ENCODE data around the gene MYO16.

Gene MYO16

DNA sequence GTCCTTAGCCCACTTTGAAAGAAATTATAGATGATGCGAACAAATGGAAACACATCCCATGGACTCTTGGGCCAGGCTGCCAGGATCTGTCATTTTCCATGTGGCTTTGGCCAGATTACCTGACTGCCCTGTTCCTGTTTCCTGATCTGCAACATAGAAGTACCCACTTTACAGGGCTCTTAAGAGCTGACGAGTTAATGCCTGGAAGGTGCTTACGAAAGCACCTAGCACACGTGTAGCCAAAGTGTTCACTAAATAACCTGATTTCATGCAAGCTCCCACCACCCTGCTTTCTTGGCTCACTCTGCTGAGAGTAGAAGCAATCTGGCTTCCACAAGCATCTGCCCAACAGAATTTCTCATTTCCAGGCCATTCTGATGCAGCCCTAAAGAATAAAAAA lies 575.2 kb downstream of the MYO16 start:
- Histone ChIP-seq H3K27ac (ENCODE audit: poor library complexity, severe bottlenecking) (no peak overlapping the region), H3K4me1 (ENCODE audit: insufficient read depth, poor library complexity, severe bottlenecking) (no peaks in the 10 kb centered on the region), H3K27me3 (ENCODE audit: insufficient read depth, poor library complexity, severe bottlenecking) (no peaks in the 10 kb centered on the region), H3K4me3 (ENCODE audit: severe bottlenecking) (no peak overlapping the region), H3K9me3 (ENCODE audit: severe bottlenecking) (no peaks in the 10 kb centered on the region), H3K36me3 (ENCODE audit: low read depth) (no peaks in the 10 kb centered on the region)
- DNase-seq (ENCODE audit: low spot score) = no peak
- TF ChIP-seq, protein P1, sequence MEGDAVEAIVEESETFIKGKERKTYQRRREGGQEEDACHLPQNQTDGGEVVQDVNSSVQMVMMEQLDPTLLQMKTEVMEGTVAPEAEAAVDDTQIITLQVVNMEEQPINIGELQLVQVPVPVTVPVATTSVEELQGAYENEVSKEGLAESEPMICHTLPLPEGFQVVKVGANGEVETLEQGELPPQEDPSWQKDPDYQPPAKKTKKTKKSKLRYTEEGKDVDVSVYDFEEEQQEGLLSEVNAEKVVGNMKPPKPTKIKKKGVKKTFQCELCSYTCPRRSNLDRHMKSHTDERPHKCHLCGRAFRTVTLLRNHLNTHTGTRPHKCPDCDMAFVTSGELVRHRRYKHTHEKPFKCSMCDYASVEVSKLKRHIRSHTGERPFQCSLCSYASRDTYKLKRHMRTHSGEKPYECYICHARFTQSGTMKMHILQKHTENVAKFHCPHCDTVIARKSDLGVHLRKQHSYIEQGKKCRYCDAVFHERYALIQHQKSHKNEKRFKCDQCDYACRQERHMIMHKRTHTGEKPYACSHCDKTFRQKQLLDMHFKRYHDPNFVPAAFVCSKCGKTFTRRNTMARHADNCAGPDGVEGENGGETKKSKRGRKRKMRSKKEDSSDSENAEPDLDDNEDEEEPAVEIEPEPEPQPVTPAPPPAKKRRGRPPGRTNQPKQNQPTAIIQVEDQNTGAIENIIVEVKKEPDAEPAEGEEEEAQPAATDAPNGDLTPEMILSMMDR (IDR thresholded peaks at IDR 0.05; ENCODE audit: poor library complexity, severe bottlenecking) = no peak
- no peak for ATAC-seq (ENCODE audit: low read depth)

DNA sequence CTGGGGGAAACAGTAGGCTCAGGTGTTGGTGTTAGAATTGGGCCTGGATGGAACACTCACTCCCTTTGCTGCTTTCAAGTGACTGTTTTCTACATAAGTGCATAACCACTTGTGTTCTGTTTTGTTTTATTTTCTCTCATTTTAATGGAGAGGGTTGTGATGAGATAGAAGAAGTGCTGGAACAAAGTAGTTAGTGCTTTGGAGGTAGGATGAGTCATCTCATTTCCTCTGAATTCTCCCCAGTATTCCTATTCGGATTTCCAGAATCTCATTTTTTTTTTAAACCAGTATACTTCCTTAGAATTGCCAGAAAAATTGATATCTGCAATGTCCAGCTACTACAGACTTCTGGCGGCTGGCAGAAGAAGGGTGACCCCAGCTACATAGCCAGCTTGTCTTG lies 575.9 kb downstream of the MYO16 start:
- H3K27me3 ChIP-seq (ENCODE audit: insufficient read depth, poor library complexity, severe bottlenecking) = no peaks in the 10 kb centered on the region
- no peaks in the 10 kb centered on the region for H3K9me3 ChIP-seq (ENCODE audit: severe bottlenecking)
- no peaks in the 10 kb centered on the region for H3K4me1 ChIP-seq (ENCODE audit: insufficient read depth, poor library complexity, severe bottlenecking)
- no peak for ATAC-seq (ENCODE audit: low read depth)
- no peak overlapping the region for H3K4me3 ChIP-seq (ENCODE audit: severe bottlenecking)
- H3K36me3 ChIP-seq (ENCODE audit: low read depth) = no peaks in the 10 kb centered on the region
- no peak overlapping the region for H3K27ac ChIP-seq (ENCODE audit: poor library complexity, severe bottlenecking)
- no peak for DNase-seq (ENCODE audit: low spot score)
- TF ChIP-seq, protein P1 (IDR thresholded peaks at IDR 0.05; ENCODE audit: poor library complexity, severe bottlenecking) = no peak

DNA sequence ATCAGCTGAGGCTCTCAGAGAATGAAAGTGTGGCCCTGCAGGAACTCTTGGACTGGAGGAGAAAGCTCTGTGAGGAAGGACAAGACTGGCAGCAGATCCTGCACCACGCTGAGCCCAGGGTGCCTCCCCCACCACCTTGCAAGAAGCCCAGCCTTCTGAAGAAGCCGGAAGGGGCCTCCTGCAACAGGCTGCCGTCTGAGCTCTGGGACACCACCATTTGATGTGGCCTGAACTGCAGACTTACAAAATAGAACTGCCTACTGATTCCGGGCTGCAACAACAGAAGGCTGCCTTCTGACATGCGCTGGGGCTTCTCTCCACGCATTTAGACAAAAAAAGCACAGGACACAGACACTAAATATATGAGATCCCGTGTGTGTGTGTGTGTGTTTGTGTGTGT lies 577.2 kb downstream of the MYO16 start:
- peaks cover 10% of the 10 kb centered on the region for H3K4me1 ChIP-seq (ENCODE audit: insufficient read depth, poor library complexity, severe bottlenecking)
- no peaks in the 10 kb centered on the region for H3K27me3 ChIP-seq (ENCODE audit: insufficient read depth, poor library complexity, severe bottlenecking)
- DNase-seq (ENCODE audit: low spot score) (no peak), ATAC-seq (ENCODE audit: low read depth) (no peak)
- H3K36me3 ChIP-seq (ENCODE audit: low read depth) = no peaks in the 10 kb centered on the region
- H3K9me3 ChIP-seq (ENCODE audit: severe bottlenecking) = no peaks in the 10 kb centered on the region
- H3K27ac ChIP-seq (ENCODE audit: poor library complexity, severe bottlenecking) = no peak overlapping the region
- no peak overlapping the region for H3K4me3 ChIP-seq (ENCODE audit: severe bottlenecking)
- TF ChIP-seq, protein P1 (IDR thresholded peaks at IDR 0.05; ENCODE audit: poor library complexity, severe bottlenecking) = no peak

DNA sequence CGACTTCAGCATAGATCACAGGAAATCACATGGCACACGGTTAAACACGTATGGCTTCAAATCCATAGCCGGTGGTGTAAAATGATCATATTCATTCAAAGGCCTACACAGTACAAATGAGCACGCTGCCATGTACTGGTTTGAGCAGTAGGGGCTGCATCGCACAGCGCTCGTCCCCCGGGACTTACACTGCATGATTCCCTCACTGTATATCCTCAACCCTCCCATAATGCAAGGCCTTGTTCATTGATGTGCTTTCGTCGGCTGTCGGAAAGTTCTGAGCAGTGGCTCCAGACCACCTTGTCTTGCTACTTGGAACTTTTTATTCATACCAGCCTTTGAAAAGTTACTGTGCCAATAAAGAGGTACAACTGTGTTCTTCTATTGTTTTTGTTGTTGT lies 578.2 kb downstream of the MYO16 start:
- DNase-seq (ENCODE audit: low spot score) = no peak
- no peak for ATAC-seq (ENCODE audit: low read depth)
- no peak overlapping the region for H3K27ac ChIP-seq (ENCODE audit: poor library complexity, severe bottlenecking)

DNA sequence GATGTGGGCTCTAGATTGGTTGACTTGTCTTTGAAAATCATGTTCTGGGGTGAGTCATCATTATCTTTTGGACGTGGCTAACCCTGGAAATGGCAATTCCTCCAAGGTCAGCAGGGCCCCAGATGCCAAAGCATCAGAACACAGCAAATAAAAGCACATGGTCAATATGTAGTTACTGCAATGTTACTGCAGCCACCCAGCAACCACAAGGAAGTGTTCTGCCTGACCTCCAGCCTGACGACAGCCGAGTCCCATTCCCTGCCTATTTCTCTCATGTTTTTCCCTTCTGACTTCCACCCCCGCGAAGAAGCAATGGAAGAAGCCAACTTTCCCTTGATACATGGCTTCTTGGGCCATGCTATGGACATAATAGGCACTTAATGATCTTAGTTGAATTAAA lies 579.1 kb downstream of the MYO16 start:
- DNase-seq (ENCODE audit: low spot score) (no peak), ATAC-seq (ENCODE audit: low read depth) (no peak)
- Histone ChIP-seq H3K27ac (ENCODE audit: poor library complexity, severe bottlenecking) (no peak overlapping the region), H3K27me3 (ENCODE audit: insufficient read depth, poor library complexity, severe bottlenecking) (peaks cover 2% of the 10 kb centered on the region), H3K4me3 (ENCODE audit: severe bottlenecking) (no peak overlapping the region), H3K4me1 (ENCODE audit: insufficient read depth, poor library complexity, severe bottlenecking) (peaks cover 15% of the 10 kb centered on the region), H3K36me3 (ENCODE audit: low read depth) (no peaks in the 10 kb centered on the region), H3K9me3 (ENCODE audit: severe bottlenecking) (no peaks in the 10 kb centered on the region)
- TF ChIP-seq, protein P1 (IDR thresholded peaks at IDR 0.05; ENCODE audit: poor library complexity, severe bottlenecking) = no peak

More for the DNA sequence above, 578.2 kb downstream of the MYO16 start:
- Histone ChIP-seq H3K4me3 (ENCODE audit: severe bottlenecking) (no peak overlapping the region), H3K36me3 (ENCODE audit: low read depth) (no peaks in the 10 kb centered on the region), H3K9me3 (ENCODE audit: severe bottlenecking) (no peaks in the 10 kb centered on the region), H3K4me1 (ENCODE audit: insufficient read depth, poor library complexity, severe bottlenecking) (peaks cover 15% of the 10 kb centered on the region), H3K27me3 (ENCODE audit: insufficient read depth, poor library complexity, severe bottlenecking) (peaks cover 2% of the 10 kb centered on the region)
- TF ChIP-seq, protein P1 (IDR thresholded peaks at IDR 0.05; ENCODE audit: poor library complexity, severe bottlenecking) = no peak
